IPS-18a (cell line): ENCODE data around the gene THAP3.
"Not testable (repeated sequence)": the region's sequence is repeated elsewhere in the genome, so short reads cannot be mapped to it uniquely, and the experiment has no call there.

Experiments used
- H3K27ac ChIP-seq: one replicate; pipeline ENCODE4 v1.5.1; 2013; ENCODE audit warnings: low read length
- H3K27me3 ChIP-seq: one replicate; pipeline ENCODE4 v1.6.1; 2013; ENCODE audit warnings: mild to moderate bottlenecking, low read length; ENCODE audit not compliant: control insufficient read depth, insufficient read depth
- H3K36me3 ChIP-seq: one replicate; pipeline ENCODE4 v1.6.1; 2013; ENCODE audit warnings: low read depth, low read length; ENCODE audit not compliant: control insufficient read depth
- H3K4me1 ChIP-seq: one replicate; pipeline ENCODE4 v1.6.1; 2013; ENCODE audit warnings: low read depth, low read length; ENCODE audit not compliant: control insufficient read depth
- H3K4me3 ChIP-seq: one replicate; pipeline ENCODE4 v1.5.1; 2013; ENCODE audit warnings: low read length
- H3K9ac ChIP-seq: one replicate; pipeline ENCODE4 v1.6.1; 2013; ENCODE audit warnings: mild to moderate bottlenecking, low read length, moderate library complexity
- H3K9me3 ChIP-seq: one replicate; pipeline ENCODE4 v1.6.1; 2013; ENCODE audit warnings: low read depth, low read length; ENCODE audit not compliant: control insufficient read depth

THAP3 gene

GRCh38 chr1:6593810-6594209 lies 30.9 kb upstream of the THAP3 start:
- no peak overlapping the region for H3K27ac ChIP-seq
- peaks cover 64% of the 10 kb centered on the region for H3K36me3 ChIP-seq

DNA sequence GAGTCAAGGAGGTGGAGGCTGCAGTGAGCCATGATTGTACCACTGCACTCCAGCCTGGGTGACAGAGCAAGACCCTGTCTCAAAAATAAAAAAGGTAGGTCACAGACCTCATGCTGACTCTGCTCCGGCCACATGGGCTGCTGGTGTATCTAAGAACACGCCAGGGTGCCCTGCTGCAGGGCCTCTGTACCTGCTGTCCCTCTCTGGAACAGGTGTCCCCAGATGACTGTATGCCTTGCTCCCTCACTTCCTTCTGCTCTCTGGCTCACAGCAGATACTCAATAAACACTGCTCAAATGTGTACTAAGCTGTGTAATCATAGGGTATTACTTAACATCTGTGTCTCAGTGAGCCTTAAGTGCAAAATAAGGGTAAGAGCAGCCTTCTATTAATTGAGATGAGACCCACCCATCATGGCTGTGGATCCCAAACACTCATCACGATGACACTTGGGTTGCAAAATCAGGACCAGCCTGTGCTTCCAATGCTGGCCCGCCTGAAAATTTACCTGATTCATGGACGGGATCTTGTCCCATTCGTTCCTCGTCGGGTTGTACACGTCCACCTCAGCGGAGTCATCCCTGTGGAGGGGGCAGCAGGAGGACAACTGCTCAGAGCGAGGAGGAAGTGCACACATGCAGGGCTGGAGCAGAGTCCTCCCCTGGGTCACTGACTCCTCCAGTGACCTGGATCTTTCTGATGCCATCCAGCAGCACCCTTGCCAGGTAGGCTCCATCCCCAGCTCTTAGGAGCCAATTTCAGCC lies 29.5 kb upstream of the THAP3 start:
- H3K27me3 ChIP-seq, result no peaks in the 10 kb centered on the region
- no peaks in the 10 kb centered on the region for H3K9me3 ChIP-seq
- H3K9ac ChIP-seq, result no peak overlapping the region
- H3K36me3 ChIP-seq, result peaks cover 55% of the 10 kb centered on the region
- H3K4me1 ChIP-seq, result peaks cover under 1% of the 10 kb centered on the region
- H3K4me3 ChIP-seq, result no peak overlapping the region
- no peak overlapping the region for H3K27ac ChIP-seq

More at GRCh38 chr1:6593810-6594209, 30.9 kb upstream of the THAP3 start:
- Histone ChIP-seq H3K4me3 (no peak overlapping the region), H3K4me1 (no peaks in the 10 kb centered on the region), H3K9ac (no peak overlapping the region), H3K9me3 (no peaks in the 10 kb centered on the region), H3K27me3 (no peaks in the 10 kb centered on the region)

DNA sequence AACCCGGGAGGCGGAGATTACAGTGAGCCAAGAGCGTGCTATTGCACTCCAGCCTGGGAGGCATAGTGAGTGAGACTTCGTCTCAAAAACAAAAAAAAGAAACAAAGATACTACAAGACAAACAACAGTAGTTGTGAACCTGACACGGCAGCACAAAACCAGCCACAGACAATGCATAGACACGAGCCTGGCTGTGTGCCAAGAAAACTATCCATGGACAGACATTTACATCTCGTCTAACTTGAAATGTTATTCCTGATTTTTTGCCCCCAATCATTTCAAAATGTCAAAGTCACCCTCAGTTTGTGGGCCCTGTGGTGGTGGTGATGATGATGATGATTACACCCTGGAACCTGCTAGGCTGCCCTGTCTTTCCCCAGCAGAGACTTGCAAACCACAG lies 28.3 kb upstream of the THAP3 start:
- Histone ChIP-seq H3K27me3 (peaks cover 6% of the 10 kb centered on the region), H3K9me3 (no peaks in the 10 kb centered on the region), H3K27ac (no peak overlapping the region), H3K4me1 (peaks cover 8% of the 10 kb centered on the region), H3K36me3 (peaks cover 51% of the 10 kb centered on the region), H3K9ac (no peak overlapping the region), H3K4me3 (no peak overlapping the region)

GRCh38 chr1:6596886-6597776 lies 27.5 kb upstream of the THAP3 start:
- Histone ChIP-seq H3K27ac (no peak overlapping the region), H3K9me3 (no peaks in the 10 kb centered on the region), H3K36me3 (peaks cover 47% of the 10 kb centered on the region), H3K4me3 (no peak overlapping the region), H3K4me1 (peaks cover 8% of the 10 kb centered on the region), H3K9ac (no peak overlapping the region), H3K27me3 (peaks cover 11% of the 10 kb centered on the region)

DNA sequence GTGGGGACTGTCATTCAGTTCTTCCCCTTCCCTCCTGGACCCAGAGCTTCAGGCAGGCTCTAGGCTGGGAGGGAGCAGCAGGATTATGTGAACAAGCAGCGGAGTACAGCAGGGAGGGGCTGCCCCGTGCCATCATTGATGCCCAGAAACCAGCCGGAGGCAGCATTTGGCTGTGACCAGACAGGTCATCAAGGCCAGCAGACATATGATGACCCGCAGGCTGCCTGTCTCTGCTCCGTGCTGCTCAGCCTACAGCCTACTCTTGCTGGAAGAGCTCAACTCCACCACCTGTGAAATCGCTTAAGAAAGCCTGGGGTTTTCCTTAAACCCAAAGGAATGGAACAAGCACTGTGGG lies 26.9 kb upstream of the THAP3 start:
- Histone ChIP-seq H3K9me3 (no peaks in the 10 kb centered on the region), H3K4me1 (peaks cover 8% of the 10 kb centered on the region), H3K36me3 (peaks cover 43% of the 10 kb centered on the region), H3K4me3 (no peak overlapping the region), H3K9ac (no peak overlapping the region), H3K27ac (no peak overlapping the region), H3K27me3 (peaks cover 11% of the 10 kb centered on the region)

GRCh38 chr1:6599141-6599975 lies 25.3 kb upstream of the THAP3 start:
- no peaks in the 10 kb centered on the region for H3K9me3 ChIP-seq
- H3K9ac ChIP-seq, result no peak overlapping the region
- H3K27ac ChIP-seq, result no peak overlapping the region
- H3K27me3 ChIP-seq, result peaks cover 11% of the 10 kb centered on the region
- peaks cover 17% of the 10 kb centered on the region for H3K4me1 ChIP-seq
- peaks cover 34% of the 10 kb centered on the region for H3K36me3 ChIP-seq
- no peak overlapping the region for H3K4me3 ChIP-seq

GRCh38 chr1:6599991-6600390 lies 24.7 kb upstream of the THAP3 start:
- Histone ChIP-seq H3K4me3 (peak overlapping the region; percentile 90), H3K4me1 (peaks cover 19% of the 10 kb centered on the region), H3K36me3 (peaks cover 31% of the 10 kb centered on the region), H3K27me3 (peaks cover 11% of the 10 kb centered on the region)
- H3K9me3 ChIP-seq, H3K27ac ChIP-seq, H3K9ac ChIP-seq: not testable (repeated sequence)

- H3K4me1 ChIP-seq, result peaks cover 19% of the 10 kb centered on the region
- peaks cover 11% of the 10 kb centered on the region for H3K27me3 ChIP-seq
- H3K4me3 ChIP-seq, result peak overlapping the region; percentile 90
- H3K36me3 ChIP-seq, result peaks cover 25% of the 10 kb centered on the region
- H3K9me3 ChIP-seq, result no peaks in the 10 kb centered on the region
- H3K9ac ChIP-seq, result peak overlapping the region; percentile 75
- H3K27ac ChIP-seq, result peak overlapping the region; percentile 21
Observed at GRCh38 chr1:6600410-6601048, 24.1 kb upstream of the THAP3 start.

GRCh38 chr1:6601049-6601922 lies 23.4 kb upstream of the THAP3 start:
- peaks cover 20% of the 10 kb centered on the region for H3K36me3 ChIP-seq
- H3K27ac ChIP-seq, result peak overlapping the region; percentile 21
- H3K9ac ChIP-seq, result peak overlapping the region; percentile 75
- H3K4me1 ChIP-seq, result peaks cover 19% of the 10 kb centered on the region
- H3K9me3 ChIP-seq, result no peaks in the 10 kb centered on the region
- peak overlapping the region; percentile 90 for H3K4me3 ChIP-seq
- peaks cover 11% of the 10 kb centered on the region for H3K27me3 ChIP-seq

GRCh38 chr1:6601923-6602668 lies 22.6 kb upstream of the THAP3 start:
- H3K27ac ChIP-seq, result no peak overlapping the region
- H3K4me1 ChIP-seq, result peaks cover 19% of the 10 kb centered on the region
- peaks cover 11% of the 10 kb centered on the region for H3K36me3 ChIP-seq
- peak overlapping the region; percentile 90 for H3K4me3 ChIP-seq
- peaks cover 11% of the 10 kb centered on the region for H3K27me3 ChIP-seq
- no peaks in the 10 kb centered on the region for H3K9me3 ChIP-seq
- peak overlapping the region; percentile 75 for H3K9ac ChIP-seq
